MM.1S (cell line): ENCODE measurements around the gene GALNT15.

Experiments used
- DNase-seq: peaks from one replicate; pipeline ENCODE4 v3.0.0-alpha.2; 2015
- H2AFZ ChIP-seq: fragments of 300-600 bp; sonication (generic); 2 replicates; pipeline ENCODE4 v1.6.0; 2016; ENCODE audit warnings: antibody characterized with exemption, low read length
- H3F3A ChIP-seq: fragments of 300-600 bp; sonication (generic); 2 replicates; pipeline ENCODE4 v1.6.1; 2016; ENCODE audit warnings: mild to moderate bottlenecking, antibody characterized with exemption, low read length, moderate library complexity, mixed read lengths; ENCODE audit not compliant: insufficient read depth
- H3K27ac ChIP-seq: fragments of 300-600 bp; sonication (generic); 2 replicates; pipeline ENCODE4 v1.5.1; 2016; ENCODE audit warnings: mild to moderate bottlenecking, low read length
- H3K27me3 ChIP-seq: fragments of 300-600 bp; sonication (generic); replicated peaks from 2 replicates; pipeline ENCODE4 v1.6.0; 2016; ENCODE audit warnings: low read length; ENCODE audit not compliant: insufficient read depth
- H3K36me3 ChIP-seq: fragments of 300-600 bp; sonication (generic); replicated peaks from 2 replicates; pipeline ENCODE4 v1.6.1; 2016; ENCODE audit warnings: mild to moderate bottlenecking, low read length, mixed read lengths; ENCODE audit not compliant: insufficient read depth
- H3K4me1 ChIP-seq: fragments of 300-600 bp; sonication (generic); 2 replicates; pipeline ENCODE4 v1.6.1; 2016; ENCODE audit warnings: low read length, mixed read lengths
- H3K4me2 ChIP-seq: fragments of 300-600 bp; sonication (generic); 2 replicates; pipeline ENCODE4 v1.6.0; 2016; ENCODE audit warnings: low read depth, low read length
- H3K4me3 ChIP-seq: fragments of 300-600 bp; sonication (generic); 2 replicates; pipeline ENCODE4 v1.5.1; 2016; ENCODE audit warnings: low read length, mixed read lengths
- H3K79me2 ChIP-seq: fragments of 300-600 bp; sonication (generic); 2 replicates; pipeline ENCODE4 v1.6.1; 2016; ENCODE audit warnings: mixed run types, low read length, mixed read lengths
- H3K9ac ChIP-seq: fragments of 300-600 bp; sonication (generic); 2 replicates; pipeline ENCODE4 v1.6.1; 2016; ENCODE audit warnings: low read length, mixed read lengths
- H3K9me2 ChIP-seq: fragments of 300-600 bp; sonication (generic); replicated peaks from 2 replicates; pipeline ENCODE4 v1.6.1; 2016; ENCODE audit warnings: mild to moderate bottlenecking, low read length, mixed read lengths; ENCODE audit not compliant: insufficient read depth
- H3K9me3 ChIP-seq: fragments of 300-600 bp; sonication (generic); replicated peaks from 2 replicates; pipeline ENCODE4 v1.6.1; 2016; ENCODE audit warnings: mild to moderate bottlenecking, low read length, mixed read lengths; ENCODE audit not compliant: insufficient read depth
- H4K20me1 ChIP-seq: fragments of 300-600 bp; sonication (generic); 2 replicates; pipeline ENCODE4 v1.6.1; 2016; ENCODE audit warnings: mild to moderate bottlenecking, low read length, moderate library complexity, mixed read lengths; ENCODE audit not compliant: insufficient read depth
- EZH2 ChIP-seq: fragments of 300-600 bp; sonication (generic); optimal IDR thresholded peaks from 2 replicates; pipeline ENCODE3; 2017; ENCODE audit warnings: low read depth, mild to moderate bottlenecking, antibody characterized with exemption, low read length, mixed read lengths
- EZH2phosphoT487 ChIP-seq: fragments of 300-600 bp; sonication (generic); IDR thresholded peaks from 2 replicates; pipeline ENCODE4 v1.6.1; 2018; ENCODE audit warnings: antibody characterized with exemption, low read length
- TF ChIP-seq, protein P1 (sequence below): fragments of 300-600 bp; sonication (generic); IDR thresholded peaks from 2 replicates; pipeline ENCODE4 v1.5.1; 2016; ENCODE audit warnings: antibody characterized with exemption, low read length, mixed read lengths

GALNT15 gene

DNA sequence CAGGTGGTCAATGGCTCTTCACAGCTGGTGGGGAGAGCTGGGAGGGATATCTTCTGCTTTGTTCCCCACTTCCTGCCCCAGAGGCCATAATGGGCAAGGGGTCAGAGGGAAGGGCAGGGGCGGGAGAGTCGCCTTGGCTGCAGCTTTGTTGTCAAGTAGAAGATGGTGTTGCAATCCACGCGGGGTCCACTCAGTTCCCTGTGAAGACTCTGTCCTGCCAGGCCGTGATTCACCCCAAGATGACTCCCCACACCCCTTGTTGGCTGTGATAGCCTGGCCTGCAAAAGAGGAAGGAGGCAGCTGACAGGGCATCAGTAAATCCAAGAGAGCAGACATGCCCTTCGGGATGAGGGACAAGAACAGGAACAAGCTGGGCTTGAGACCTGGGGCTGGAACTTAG lies 6.9 kb downstream of the GALNT15 start:
- no peaks in the 10 kb centered on the region for H4K20me1 ChIP-seq
- no peaks in the 10 kb centered on the region for H3K36me3 ChIP-seq
- no peak for DNase-seq
- H3F3A ChIP-seq: no peaks in the 10 kb centered on the region
- no peaks in the 10 kb centered on the region for H3K9me2 ChIP-seq
- no peak overlapping the region for H3K9ac ChIP-seq
- no peak overlapping the region for H3K27ac ChIP-seq
- no peaks in the 10 kb centered on the region for H3K27me3 ChIP-seq
- H3K4me3 ChIP-seq: no peak overlapping the region
- no peaks in the 10 kb centered on the region for H3K4me1 ChIP-seq
- TF ChIP-seq EZH2: no peak
- no peak for TF ChIP-seq EZH2phosphoT487
- TF ChIP-seq, protein P1, sequence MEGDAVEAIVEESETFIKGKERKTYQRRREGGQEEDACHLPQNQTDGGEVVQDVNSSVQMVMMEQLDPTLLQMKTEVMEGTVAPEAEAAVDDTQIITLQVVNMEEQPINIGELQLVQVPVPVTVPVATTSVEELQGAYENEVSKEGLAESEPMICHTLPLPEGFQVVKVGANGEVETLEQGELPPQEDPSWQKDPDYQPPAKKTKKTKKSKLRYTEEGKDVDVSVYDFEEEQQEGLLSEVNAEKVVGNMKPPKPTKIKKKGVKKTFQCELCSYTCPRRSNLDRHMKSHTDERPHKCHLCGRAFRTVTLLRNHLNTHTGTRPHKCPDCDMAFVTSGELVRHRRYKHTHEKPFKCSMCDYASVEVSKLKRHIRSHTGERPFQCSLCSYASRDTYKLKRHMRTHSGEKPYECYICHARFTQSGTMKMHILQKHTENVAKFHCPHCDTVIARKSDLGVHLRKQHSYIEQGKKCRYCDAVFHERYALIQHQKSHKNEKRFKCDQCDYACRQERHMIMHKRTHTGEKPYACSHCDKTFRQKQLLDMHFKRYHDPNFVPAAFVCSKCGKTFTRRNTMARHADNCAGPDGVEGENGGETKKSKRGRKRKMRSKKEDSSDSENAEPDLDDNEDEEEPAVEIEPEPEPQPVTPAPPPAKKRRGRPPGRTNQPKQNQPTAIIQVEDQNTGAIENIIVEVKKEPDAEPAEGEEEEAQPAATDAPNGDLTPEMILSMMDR: no peak
- H3K4me2 ChIP-seq: no peak overlapping the region
- H3K79me2 ChIP-seq: no peaks in the 10 kb centered on the region
- H3K9me3 ChIP-seq: no peaks in the 10 kb centered on the region
- H2AFZ ChIP-seq: no peak overlapping the region

DNA sequence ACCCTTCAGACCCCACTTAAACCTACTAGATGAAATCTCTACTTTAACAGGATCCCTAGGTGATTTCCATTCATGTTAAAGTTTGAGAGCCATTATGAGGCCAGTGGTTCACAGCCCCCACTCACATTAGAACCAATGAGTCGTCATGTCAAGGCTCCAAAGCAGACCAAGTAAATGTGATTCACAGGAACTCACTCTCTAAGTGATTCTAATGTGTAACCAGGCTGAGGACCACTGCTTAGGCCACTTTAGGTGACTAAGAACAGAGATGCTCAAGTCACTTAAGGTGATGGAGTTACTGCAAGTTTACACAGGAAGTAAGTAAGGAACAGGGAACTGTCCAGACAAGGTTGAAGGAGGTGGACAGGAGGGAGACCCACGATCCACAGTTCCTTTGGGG lies 7.7 kb downstream of the GALNT15 start:
- no peaks in the 10 kb centered on the region for H3K9me2 ChIP-seq
- no peak overlapping the region for H3K4me3 ChIP-seq
- no peak overlapping the region for H3K4me2 ChIP-seq
- no peak overlapping the region for H2AFZ ChIP-seq
- TF ChIP-seq EZH2phosphoT487 (no peak), EZH2 (no peak)
- TF ChIP-seq, protein P1: no peak
- no peak for DNase-seq
- H3K4me1 ChIP-seq: no peaks in the 10 kb centered on the region
- no peaks in the 10 kb centered on the region for H3K79me2 ChIP-seq
- H3K27me3 ChIP-seq: no peaks in the 10 kb centered on the region
- no peaks in the 10 kb centered on the region for H4K20me1 ChIP-seq
- H3K27ac ChIP-seq: no peak overlapping the region
- no peaks in the 10 kb centered on the region for H3F3A ChIP-seq
- H3K36me3 ChIP-seq: no peaks in the 10 kb centered on the region
- no peaks in the 10 kb centered on the region for H3K9me3 ChIP-seq
- no peak overlapping the region for H3K9ac ChIP-seq

- DNase-seq: no peak
- TF ChIP-seq, protein P1: no peak
- Histone ChIP-seq H3K27ac (no peak overlapping the region), H3K27me3 (no peaks in the 10 kb centered on the region), H3K9me3 (no peaks in the 10 kb centered on the region), H3K4me2 (no peak overlapping the region), H3K4me1 (no peaks in the 10 kb centered on the region), H3K36me3 (no peaks in the 10 kb centered on the region), H3K9me2 (no peaks in the 10 kb centered on the region), H3F3A (no peaks in the 10 kb centered on the region), H3K9ac (no peak overlapping the region), H3K79me2 (no peaks in the 10 kb centered on the region), H3K4me3 (no peak overlapping the region), H2AFZ (no peak overlapping the region), H4K20me1 (no peaks in the 10 kb centered on the region)
Measured at GRCh38 chr3:16182612-16183011, 8.1 kb downstream of the GALNT15 start.
